Tibial nerve (tissue), 4 donors: Measurements from ENCODE around the gene SMG6.
"Not testable (repeated sequence)": the region's sequence is repeated elsewhere in the genome, so short reads cannot be mapped to it uniquely, and the experiment has no call there.

Experiments used
- CTCF ChIP-seq, 5 experiments: fragments of 200-600 bp in 3 of 5; fragments of 450-650 bp in 2 of 5; sonication (generic) in 3 of 5; IDR thresholded peaks; one replicate each; pipeline ENCODE4 v1.5.1; 2016 to 2019; ENCODE audit warnings: antibody characterized with exemption in 5 of 5, mild to moderate bottlenecking in 3 of 5, moderate library complexity in 2 of 5
- EP300 ChIP-seq, 2 donors: sonication (generic); formaldehyde crosslinking; IDR thresholded peaks; one replicate each; pipeline ENCODE4 v1.6.1; 2017; ENCODE audit warnings: antibody characterized with exemption in 2 of 2, mild to moderate bottlenecking in 1 of 2

GRCh38 chr17:2316916-2317205 is 13.3 kb upstream of the SMG6 start:
- not testable (repeated sequence) for TF ChIP-seq CTCF, EP300 (IDR thresholded peaks at IDR 0.05)
